Inflammatory macrophage (primary cell): ENCODE measurements around the gene CRYBG1.
A peak's percentile ranks its signal among the peaks of the same experiment; 100 is the strongest.
"Not testable (repeated sequence)": the region's sequence is repeated elsewhere in the genome, so short reads cannot be mapped to it uniquely, and the experiment has no call there.

Experiments
- DNase-seq, 2 donors: peaks; one replicate each; pipeline ENCODE4 v3.0.0-alpha.2; 2020 to 2022

Gene CRYBG1

GRCh38 chr6:106529438-106529837 lies 168.9 kb downstream of the CRYBG1 start:
- no peak for DNase-seq

- no peak for DNase-seq
These were observed 169.5 kb downstream of the CRYBG1 start for GRCh38 chr6:106530026-106530425.

- no peak for DNase-seq
These were observed 170.0 kb downstream of the CRYBG1 start for GRCh38 chr6:106530502-106530901.

- DNase-seq, result peak; percentile 51 to 71
These were observed 172.5 kb downstream of the CRYBG1 start for GRCh38 chr6:106533054-106533453.

- no peak for DNase-seq
These were observed 173.5 kb downstream of the CRYBG1 start for GRCh38 chr6:106534004-106534403.

- no peak for DNase-seq
These were observed 174.1 kb downstream of the CRYBG1 start for GRCh38 chr6:106534564-106534982.

- DNase-seq, result no peak
These were observed 174.5 kb downstream of the CRYBG1 start for GRCh38 chr6:106535012-106535411.

- no peak for DNase-seq
These were observed 175.8 kb downstream of the CRYBG1 start for GRCh38 chr6:106536357-106536756.

GRCh38 chr6:106536851-106537250 lies 176.3 kb downstream of the CRYBG1 start:
- DNase-seq, result peak in 1 of 2 donors; percentile 37

GRCh38 chr6:106537662-106538061 lies 177.1 kb downstream of the CRYBG1 start:
- no peak for DNase-seq

GRCh38 chr6:106538145-106538544 lies 177.6 kb downstream of the CRYBG1 start:
- peak; percentile 56 to 66 for DNase-seq

- DNase-seq, result peak; percentile 53 to 68
These were observed 179.4 kb downstream of the CRYBG1 start for GRCh38 chr6:106539936-106540335.

GRCh38 chr6:106540432-106540831 lies 179.9 kb downstream of the CRYBG1 start:
- no peak for DNase-seq

GRCh38 chr6:106540907-106541306 lies 180.4 kb downstream of the CRYBG1 start:
- no peak for DNase-seq

GRCh38 chr6:106546261-106546690 lies 185.8 kb downstream of the CRYBG1 start:
- no peak for DNase-seq

- peak; percentile 67 to 84 for DNase-seq
These were observed 186.3 kb downstream of the CRYBG1 start for GRCh38 chr6:106546691-106547414.

GRCh38 chr6:106547601-106548453 lies 187.3 kb downstream of the CRYBG1 start:
- no peak for DNase-seq

GRCh38 chr6:106548926-106549455 lies 188.5 kb downstream of the CRYBG1 start:
- DNase-seq, result not testable (repeated sequence)

GRCh38 chr6:106549521-106549920 lies 189.0 kb downstream of the CRYBG1 start:
- DNase-seq, result no peak

GRCh38 chr6:106551155-106551554 lies 190.6 kb downstream of the CRYBG1 start:
- no peak for DNase-seq

- DNase-seq, result no peak
These were observed 192.9 kb downstream of the CRYBG1 start for GRCh38 chr6:106553440-106553839.

- DNase-seq, result no peak
These were observed 195.2 kb downstream of the CRYBG1 start for GRCh38 chr6:106555767-106556166.

- peak in 1 of 2 donors; percentile 60 for DNase-seq
These were observed 195.9 kb downstream of the CRYBG1 start for GRCh38 chr6:106556368-106556960.
